DOHH2 (cell line): ENCODE data around the gene IL22RA1.

ENCODE experiments used
- EZH2phosphoT487 ChIP-seq: fragments of 200-600 bp; sonication (generic); IDR thresholded peaks from 2 replicates; pipeline ENCODE4 v1.6.1; 2017; ENCODE audit warnings: borderline replicate concordance, mild to moderate bottlenecking, antibody characterized with exemption, low read length, moderate library complexity, mixed read lengths
- TF ChIP-seq, protein P1 (sequence below): fragments of 200-600 bp; sonication (generic); IDR thresholded peaks from one replicate; pipeline ENCODE4 v1.5.1; 2014; ENCODE audit warnings: antibody characterized with exemption, mild to moderate bottlenecking, low read depth, low read length; ENCODE audit not compliant: poor library complexity, severe bottlenecking

DNA sequence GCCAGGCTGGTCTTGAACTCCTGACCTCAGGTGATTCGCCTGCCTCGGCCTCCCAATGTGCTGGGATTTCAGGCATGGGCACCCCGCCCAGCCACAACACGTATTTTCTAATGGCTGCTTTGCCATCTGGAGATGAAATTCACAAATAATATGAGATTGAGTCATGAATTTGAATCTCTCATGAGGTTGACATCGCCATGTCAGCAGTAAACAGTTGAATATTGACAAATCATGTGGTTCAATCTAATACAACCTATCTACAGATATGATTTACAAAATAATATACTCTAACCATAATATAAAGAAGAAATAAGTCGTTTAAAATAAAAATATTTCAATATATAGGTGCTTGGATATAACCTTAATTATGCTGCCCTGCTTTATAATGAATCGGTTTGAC, 73.1 kb downstream of the IL22RA1 start:
- no peak for TF ChIP-seq EZH2phosphoT487
- TF ChIP-seq, protein P1, sequence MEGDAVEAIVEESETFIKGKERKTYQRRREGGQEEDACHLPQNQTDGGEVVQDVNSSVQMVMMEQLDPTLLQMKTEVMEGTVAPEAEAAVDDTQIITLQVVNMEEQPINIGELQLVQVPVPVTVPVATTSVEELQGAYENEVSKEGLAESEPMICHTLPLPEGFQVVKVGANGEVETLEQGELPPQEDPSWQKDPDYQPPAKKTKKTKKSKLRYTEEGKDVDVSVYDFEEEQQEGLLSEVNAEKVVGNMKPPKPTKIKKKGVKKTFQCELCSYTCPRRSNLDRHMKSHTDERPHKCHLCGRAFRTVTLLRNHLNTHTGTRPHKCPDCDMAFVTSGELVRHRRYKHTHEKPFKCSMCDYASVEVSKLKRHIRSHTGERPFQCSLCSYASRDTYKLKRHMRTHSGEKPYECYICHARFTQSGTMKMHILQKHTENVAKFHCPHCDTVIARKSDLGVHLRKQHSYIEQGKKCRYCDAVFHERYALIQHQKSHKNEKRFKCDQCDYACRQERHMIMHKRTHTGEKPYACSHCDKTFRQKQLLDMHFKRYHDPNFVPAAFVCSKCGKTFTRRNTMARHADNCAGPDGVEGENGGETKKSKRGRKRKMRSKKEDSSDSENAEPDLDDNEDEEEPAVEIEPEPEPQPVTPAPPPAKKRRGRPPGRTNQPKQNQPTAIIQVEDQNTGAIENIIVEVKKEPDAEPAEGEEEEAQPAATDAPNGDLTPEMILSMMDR, result no peak
